Stimulated activated CD8-positive, alpha-beta memory T cell treated with anti-CD3 and anti-CD28 coated beads, Interleukin-2, amount 100 ng/mL, for 1 hour (primary cell): ENCODE measurements around the gene NAV3.

ENCODE experiments used
- DNase-seq, 2 donors: peaks; one replicate each; pipeline ENCODE4 v3.0.0-alpha.2; 2020; ENCODE audit warnings: low read depth in 2 of 2

Gene NAV3

DNA sequence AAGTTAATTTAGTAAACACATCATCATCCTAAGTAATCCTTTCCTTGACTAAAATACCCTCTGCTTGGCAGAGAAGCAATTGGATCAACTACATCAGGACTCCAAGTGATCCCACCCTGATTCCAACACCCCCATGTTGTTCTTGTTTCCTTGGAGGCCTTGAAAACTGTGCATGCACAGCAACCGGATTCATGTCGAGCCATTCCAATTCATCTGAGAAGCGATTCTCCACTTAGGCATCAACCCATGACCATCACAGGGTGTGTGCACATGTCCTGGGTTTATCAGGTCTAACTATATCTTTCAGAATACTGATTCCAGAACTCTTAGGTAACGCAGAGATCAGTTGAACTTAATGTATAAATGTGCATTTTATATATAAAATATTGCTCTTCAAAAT is 163.0 kb downstream of the NAV3 start:
- DNase-seq: no peak

DNA sequence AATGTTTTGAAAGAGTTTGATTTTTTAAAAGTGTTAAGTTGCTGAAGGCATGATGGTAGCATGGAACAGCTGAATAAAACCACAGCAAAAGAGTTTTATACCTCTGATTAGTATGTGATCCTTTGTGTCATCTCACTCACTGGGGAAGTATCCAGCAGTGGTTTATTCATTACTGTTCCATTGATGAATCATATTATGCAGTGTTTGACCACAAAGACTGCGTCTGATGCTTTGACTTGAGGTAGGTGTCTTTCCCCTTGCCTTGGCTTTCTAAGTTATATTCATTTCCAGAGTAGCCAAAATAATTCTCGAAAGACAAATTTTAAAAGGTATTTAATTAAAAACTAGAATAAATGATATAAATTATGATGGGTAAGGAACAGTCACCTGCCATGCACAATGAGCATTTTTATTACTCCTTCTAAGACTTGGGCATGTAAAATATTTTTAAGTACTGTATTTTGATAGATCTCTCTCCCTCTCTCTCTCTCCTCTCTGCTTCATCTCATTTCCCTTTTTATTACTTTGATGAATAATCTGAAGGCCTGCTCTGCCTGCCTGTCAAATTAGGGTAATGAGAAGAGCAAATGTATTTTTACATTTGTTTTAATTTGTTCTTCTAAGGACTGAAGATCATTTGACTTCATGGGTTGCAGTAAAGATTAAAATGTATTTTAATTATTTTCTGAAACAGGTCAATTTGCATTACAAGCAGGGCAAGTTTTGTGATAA is 164.9 kb downstream of the NAV3 start:
- no peak for DNase-seq

DNA sequence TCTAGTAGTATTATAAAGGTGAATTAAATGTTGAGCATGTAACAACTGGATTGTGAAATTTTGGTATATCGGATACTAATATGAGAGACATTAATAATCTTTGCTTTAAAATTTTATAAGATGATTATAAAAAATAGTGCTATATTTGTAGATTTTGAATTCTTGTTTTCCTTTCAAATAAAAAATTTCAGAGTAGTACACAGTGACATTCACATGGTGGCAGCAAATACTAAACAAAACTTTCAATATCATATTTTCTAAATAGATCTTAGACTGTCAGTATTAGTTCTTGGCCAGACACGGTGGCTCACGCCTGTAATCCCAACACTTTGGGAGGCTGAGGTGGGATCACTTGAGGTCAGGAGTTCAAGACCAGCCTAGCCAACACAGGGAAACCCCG is 166.0 kb downstream of the NAV3 start:
- DNase-seq: no peak

DNA sequence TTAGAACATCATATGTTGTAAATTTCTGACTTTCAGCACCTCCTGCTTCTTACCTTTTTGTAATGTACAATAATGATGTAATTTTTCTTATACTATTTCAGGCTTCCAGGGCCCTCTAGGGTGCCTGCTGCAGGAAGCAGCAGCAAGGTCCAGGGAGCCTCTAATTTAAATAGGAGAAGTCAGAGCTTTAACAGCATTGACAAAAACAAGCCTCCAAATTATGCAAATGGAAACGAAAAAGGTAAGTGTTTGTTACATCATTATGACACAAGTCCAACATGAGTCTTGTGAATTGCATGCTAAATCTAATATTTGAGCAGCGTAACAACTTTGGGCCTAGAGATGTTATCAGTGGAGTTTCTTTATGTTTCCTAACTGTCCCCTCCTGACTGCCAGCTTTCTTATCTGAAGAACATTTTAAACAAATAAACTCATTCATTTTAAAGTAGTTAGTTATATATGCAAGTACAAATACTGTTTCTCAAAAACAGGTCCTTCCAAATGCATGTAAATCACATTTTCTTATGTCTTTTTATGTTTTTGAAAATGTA is 167.6 kb downstream of the NAV3 start:
- no peak for DNase-seq

DNA sequence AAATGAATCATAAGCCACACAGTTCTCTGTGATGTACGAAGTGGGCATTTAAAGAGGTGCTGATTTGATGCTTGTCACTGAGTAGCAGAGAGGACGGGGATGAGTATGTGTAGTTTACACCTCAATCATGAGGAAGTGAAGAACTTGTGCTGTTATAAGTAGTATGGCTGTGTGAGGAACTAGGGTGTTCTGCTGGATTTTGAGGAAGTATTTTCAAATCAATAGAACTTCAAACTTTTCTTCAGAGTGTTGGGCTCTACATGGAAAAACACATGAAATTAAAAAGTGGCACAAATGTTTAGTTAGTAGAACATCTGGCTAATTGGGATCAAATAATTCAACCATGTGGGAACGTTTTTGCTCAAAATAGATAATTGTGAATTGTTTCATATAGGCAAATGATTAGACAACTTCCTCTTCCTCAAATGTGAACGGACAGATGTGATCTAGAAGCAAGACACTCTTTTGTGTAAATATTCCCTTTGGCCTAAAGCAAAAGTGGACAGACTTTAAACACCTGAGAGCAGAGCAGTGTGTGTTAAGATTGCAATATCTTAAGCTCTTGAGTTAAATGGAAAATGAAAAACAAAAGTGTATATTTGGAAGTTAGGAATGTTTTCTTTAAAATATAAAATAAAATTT is 168.5 kb downstream of the NAV3 start:
- no peak for DNase-seq

DNA sequence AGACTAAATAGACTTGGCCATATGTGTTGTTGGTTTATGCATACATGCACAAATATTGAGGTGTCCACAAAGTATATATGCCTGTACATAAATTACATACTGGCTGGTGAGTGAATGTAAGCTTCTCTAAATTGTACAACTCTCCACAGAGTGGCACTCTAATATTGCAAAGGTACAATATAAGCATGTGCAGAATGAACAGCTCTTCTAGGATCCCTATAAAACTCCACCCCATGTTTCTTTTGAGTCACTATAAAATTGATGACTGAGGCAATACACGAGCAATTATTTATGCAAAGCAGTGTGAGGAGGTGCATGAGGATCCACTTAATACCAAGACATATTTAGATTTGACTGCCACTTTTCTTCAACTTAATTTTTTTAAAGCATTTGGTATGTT is 172.2 kb downstream of the NAV3 start:
- no peak for DNase-seq

DNA sequence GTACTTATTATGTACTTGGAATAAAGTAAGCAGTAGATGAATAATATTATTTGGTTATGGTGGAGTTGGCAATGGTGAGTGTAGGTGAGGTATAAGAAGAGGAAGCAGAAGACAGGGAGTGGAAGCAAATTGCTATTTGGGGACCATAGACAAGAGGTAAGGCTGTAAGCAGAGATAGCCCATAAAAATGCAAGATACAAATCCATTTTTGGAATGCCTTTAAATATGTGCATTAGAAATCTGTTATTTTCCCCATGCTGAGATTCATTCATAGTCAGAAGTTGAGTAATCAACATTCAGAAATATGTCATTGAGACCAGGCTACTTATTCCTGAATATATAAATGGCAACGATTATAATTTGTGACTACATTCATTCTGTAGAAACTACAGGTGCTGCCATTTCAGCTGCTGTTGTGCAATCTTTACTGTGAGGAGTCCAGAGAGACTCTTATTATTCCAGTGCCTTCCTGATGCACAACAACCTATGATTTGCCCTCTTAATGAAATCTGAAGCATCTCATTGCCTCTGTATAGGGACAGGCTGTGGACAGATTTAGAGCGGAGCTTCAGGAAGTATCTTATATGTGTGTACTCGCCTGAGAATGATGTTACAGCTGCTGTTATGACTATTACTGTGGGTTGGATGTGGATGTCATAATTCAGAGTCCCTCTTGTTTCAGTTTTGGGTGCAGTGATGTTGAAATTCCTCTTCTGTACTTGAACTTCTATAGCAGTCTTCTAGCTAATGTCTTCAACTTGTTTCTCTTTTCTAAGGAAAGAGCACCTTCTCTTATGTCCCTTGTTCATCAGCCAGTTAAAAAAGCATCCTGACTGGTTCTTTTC is 173.8 kb downstream of the NAV3 start:
- DNase-seq: no peak

DNA sequence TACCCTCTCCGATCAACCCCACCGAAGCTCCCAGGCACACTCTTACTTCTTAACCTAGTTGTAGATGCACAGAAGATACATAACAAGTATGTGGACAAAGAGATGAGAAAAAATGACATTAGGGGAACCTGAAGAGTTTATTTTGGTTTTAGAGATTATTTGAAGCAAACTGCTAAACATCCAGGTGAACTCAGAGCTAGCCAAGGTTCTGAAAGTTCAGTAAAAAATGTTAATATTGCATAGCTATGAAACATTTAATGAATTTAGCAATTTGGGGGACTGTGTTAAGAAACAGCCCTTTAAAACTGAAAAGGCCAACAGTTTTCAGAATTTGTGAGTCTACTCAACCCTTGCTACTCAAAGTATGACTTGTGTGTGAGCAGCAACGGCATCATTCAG is 174.4 kb downstream of the NAV3 start:
- DNase-seq: no peak

DNA sequence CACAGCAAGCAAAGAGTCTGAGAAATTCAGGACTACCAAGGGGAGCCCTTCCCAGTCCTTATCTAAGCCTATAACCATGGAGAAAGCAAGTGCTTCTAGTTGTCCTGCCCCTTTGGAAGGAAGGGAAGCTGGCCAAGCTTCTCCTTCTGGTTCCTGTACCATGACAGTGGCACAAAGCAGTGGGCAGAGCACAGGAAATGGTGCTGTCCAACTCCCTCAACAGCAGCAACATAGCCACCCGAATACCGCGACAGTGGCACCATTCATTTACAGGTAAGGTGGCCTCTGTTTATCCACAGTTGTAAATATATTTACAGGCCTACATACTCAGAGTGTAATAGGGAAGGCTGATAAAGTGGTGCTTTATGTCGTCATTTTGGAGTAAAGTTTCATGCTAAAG is 176.5 kb downstream of the NAV3 start:
- no peak for DNase-seq

DNA sequence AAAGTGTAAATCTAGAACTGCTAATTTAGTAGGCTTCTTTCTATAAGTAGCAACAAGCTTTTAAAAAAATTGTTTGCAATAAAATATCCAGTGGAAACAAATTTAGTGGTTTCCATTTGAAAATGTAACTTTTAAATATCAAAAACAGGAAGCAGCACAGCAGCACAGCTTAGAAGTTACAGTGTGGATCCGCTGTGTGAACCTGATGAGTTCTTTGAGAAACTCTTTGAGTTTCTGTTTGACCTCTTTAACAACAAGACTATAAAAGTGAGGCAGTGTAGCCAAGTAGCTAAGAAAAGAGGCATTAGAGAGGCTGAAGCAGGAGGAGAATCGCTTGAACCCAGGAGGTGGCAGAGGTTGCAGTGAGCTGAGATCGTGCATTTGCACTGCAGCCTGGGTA is 178.3 kb downstream of the NAV3 start:
- DNase-seq: no peak

DNA sequence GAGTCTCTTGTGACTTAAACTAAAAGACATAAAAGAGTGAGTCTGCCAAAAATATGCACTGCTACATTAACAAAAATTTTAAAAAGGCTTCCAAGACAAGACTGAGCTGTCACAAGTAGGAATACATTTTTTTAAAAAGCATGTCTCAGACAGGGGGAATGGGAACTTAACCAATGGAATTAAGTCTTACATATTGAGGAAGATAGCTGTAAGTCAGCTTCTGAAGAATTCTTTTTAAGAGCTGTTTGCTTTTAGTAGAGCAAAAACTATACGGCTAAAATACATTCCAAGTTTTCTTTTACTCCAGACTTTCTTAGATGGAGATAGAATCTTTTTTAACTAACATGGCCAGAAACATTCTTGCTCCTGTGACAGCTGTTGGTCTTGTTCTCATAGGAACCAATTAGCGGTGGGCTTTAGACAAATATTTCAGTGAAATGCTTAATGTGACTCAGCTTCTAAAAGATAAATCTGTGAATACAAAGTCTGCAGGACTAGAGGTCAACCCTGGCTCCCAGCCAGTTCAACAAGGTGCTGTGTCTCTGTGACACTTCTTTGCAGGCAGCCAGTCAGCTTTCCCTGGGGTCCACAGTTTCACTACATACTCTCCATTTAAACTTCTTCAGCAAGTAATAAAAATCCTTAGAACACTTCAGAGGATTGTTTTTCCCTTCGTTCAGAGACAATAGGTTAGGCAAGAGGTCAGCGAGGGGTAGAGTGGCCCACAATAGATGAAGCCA is 187.6 kb downstream of the NAV3 start:
- no peak for DNase-seq

DNA sequence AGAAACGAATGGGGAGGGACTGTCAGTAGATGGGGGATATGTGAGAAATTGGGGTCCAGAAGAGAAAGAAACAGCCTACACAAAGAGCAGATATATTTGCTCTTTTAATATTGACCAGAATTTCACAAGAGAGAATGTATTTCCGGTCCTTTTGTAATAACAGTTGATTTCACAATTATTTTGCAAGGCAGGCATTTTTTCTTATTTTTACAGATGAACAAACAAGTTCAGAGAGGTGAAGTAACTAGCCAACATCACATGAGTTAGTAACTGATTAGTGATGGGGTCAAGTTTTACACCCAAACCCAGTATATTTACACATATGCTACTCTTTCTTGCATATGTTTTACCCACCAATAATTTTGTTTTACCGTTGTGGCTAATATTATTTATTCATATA is 188.2 kb downstream of the NAV3 start:
- no peak for DNase-seq

DNA sequence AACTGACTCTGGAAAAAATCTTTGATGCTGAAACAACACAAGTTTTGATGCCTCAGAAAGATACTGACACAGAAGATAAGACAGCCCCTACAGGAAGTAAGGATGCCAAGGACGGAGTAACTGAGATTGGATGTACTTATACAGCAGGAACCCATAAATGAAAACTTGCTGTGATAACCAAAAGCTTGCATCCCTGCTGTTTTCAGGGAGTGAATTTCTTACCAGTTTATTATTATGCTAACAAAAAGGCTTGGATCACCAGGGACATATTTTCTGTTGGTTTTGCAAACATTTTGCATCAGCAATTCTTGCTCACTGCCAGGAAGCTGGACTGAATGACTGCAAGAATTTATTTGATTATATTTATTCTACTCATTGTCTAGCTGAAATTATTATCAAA is 197.7 kb downstream of the NAV3 start:
- no peak for DNase-seq

DNA sequence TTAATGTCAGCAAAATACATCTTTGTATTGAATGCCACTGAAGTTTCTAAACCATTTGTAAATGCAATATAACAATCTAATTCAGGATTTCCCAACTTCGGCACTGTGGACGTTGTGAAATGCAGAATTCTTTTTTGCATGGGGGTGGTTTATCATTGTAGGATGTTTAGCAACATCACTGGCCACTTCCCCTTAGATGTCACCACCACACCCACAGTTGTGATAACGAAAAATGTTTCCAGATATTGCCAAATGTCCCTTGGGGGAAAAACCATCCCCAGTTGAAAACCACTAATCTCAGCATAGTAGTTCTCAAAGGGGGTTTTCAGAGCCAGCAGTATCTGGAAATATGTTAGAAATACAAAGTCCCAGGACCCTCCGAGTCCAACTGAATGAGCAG is 203.3 kb downstream of the NAV3 start:
- no peak for DNase-seq

DNA sequence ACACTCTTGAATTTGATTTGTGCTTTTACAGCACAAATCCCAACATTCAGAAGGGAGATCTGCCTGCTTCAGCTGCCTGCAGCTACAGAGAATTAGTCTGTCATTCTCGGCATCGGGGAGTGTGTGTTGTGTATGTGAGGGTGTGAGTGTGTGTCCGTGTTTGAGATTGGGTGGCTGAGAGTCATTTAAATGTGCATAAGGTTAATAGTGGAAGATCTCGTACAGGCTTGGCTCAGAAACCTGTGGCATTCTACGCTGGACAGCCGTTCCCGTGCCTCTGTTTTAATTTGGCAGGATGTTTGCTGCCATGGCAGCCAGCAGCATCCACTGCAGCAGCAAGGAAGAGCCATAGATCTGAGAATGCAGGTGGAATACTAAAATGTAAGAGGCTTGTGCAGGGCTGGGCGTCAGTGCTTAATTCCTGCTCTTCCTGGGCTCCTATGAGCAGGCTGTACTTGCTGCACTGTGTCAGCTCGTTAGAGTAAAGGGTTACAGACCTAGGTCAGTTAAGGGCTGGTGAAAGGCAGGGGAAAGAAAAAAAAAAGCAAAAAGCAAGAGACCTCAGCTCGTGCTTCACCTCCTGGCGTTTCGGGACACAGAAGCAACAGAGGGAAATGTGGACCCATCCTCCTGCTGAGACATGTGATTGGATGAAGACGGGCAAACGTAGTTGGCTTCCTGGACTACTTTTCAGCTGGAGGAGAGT is 205.4 kb downstream of the NAV3 start:
- DNase-seq: no peak

DNA sequence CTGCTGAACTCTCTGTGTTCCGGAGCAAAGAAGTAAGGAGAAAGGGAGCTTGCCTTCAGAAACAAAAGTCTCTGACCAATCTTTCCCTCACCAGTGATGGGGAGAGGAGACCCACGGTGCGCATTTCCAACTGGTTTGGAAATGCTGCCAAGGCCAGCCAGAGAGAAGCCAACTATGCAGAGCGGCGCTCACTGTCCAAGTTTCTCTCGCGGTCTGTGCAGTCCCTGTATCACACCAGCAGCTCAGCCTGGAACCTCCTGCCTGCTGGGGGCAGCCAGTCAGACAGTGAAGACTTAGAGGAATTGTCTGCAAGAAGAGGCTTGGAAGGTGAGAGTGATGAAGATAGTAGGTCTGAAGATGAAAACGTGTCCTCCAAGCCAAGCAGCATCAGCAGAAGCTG is 206.2 kb downstream of the NAV3 start:
- DNase-seq: no peak

DNA sequence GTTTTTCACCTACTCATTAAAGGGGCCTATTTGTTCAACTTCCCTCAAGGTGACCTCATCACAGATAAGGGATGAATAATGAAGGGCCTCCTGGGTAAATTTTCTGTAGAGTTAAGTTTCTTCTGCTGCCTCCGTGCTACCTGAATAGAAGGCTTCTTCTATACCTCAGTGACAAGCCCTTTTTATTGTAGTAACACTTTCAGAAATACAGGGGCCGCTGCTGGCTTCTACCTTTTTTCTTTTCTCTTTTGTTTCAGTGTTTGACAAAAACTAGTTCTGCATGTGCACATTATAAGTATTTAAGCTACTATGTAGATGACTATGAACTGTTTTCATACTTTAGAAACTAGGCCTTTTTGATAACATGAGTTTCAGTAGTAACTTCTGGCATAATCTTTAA is 207.0 kb downstream of the NAV3 start:
- no peak for DNase-seq

DNA sequence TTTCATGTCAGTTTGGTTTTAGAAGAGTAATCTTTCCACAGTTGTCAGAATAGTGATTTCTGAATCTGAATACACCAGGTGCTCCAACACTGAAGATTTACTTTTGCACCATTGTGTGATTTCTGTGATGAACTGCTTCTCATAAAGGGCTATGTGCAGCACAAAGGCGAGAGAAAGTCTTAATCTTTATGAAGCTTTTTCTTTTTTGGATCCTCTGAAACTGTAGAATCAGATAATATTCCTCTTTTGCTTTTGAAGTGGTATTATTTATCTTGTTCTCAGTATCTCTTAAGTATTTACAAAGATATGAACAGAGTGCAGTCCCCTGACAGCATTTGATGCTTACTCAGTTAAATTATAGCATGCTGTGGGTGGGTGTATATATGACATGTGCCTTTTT is 207.8 kb downstream of the NAV3 start:
- no peak for DNase-seq

DNA sequence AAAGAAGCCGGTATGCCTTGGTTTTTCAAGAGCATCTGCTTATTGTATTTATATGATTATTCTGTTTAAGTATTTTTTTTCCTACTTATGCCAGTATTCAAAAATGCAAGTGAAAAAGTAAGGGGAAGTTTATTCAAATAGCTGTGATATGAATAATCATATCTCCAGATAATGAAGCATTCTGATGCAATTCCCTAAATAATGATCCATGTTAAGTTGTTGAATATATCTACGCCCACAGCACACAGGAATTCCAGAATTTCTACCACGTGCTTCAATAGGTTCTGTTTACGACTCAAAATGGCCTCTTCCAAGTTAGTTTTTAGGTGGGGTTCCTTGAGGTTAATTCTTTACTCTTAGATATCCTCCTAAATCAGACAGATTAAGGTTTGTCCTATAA is 208.3 kb downstream of the NAV3 start:
- no peak for DNase-seq

DNA sequence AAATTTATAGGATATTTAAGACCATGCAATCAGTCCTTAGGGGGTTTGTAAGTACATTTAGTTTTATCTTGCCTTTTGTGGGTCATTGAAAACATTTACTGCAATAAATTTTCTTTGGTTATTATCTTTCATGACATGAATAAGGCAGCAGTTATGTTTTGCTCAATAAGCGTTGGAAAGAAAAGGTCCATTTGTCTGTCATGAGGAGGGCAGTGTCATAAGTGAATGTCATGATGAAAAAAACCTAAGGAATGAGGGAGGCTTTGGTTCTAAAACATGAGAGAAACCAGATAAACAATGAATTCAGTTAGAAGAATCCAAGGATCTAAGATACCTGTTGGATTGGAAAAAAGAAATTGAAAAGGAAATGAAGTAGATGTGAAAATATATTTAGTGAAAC is 209.4 kb downstream of the NAV3 start:
- no peak for DNase-seq

DNA sequence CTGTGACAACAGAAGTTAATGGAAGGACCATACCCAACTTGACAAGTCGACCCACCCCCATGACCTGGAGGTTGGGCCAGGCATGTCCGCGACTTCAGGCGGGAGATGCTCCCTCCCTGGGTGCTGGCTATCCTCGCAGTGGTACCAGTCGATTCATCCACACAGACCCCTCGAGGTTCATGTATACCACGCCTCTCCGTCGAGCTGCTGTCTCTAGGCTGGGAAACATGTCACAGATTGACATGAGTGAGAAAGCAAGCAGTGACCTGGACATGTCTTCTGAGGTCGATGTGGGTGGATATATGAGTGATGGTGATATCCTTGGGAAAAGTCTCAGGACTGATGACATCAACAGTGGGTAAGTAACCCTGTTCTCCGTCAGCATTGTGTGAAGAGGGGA is 220.1 kb downstream of the NAV3 start:
- no peak for DNase-seq
